ENCODE data around the gene RAD50.
"Not testable (repeated sequence)": the region's sequence is repeated elsewhere in the genome, so short reads cannot be mapped to it uniquely, and the experiment has no call there.

The RAD50 gene

DNA sequence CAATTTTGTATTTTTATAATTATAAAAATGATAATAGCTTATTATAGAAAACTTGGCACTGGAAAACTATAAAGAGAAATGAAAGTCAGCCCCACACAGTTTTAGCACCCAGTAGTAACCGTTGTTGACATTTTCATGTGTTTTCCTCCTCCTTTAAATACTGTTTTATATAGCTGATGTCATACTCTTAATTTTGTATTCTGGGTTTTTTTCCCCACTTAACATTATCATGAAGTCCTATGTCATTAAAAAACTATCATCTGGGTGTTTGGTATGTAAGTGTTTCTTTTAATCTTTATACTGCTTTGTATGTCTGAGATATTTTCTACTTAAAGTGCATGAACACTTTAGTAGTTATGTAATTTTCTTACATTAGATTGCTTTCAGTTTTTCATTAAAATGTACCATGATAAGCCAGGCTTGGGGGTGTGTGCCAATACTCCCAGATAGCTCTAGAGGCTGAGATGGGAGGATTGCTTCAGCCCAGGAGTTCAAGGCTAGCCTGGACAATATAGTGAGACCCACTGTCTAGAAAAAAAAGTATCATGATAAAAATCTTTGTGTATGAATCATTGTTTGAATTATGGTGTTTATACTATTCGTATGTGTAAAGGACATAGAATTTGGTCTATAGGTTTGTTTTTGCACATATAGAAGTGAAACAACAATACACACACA lies 2.7 kb downstream of the RAD50 start:
- FAIRE-seq, result no peak

DNA sequence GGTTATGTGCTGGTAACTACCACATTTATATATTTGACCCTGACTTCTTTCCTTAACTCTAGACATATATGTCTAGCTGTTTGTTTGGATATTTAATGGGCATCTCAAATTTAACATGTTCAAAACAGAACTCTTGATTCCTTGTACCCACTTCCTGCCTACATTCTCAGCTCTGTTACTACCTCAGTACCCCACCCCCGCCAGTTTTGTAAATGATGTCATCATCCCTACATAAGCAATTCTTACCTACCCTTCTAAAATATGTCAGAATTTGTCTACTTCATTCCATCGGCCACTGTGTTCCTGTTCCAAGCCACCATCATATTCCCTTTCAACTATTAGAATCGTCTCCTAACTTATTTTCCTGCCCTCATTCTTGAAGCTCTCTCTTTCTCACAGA lies 4.8 kb downstream of the RAD50 start:
- no peak for FAIRE-seq

DNA sequence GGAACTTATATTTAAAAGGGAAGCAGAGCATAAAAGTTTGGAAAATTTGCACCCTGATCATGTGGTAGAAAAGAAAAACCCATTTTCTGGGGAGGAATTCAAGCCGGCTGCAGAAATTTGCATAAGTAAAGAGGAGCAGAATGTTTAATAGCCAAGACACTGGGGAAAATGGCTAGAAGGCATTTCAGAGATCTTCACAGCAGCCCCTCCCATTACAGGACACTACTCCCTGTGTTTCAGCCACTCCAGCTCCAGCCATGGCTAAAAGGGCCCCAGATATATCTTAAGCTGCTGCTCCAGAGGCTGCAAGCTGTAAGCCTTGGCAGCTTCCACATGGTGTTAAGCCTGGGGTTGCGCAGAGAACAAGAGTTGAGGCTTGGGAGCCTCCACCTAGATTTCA lies 7.8 kb downstream of the RAD50 start:
- not testable (repeated sequence) for FAIRE-seq

DNA sequence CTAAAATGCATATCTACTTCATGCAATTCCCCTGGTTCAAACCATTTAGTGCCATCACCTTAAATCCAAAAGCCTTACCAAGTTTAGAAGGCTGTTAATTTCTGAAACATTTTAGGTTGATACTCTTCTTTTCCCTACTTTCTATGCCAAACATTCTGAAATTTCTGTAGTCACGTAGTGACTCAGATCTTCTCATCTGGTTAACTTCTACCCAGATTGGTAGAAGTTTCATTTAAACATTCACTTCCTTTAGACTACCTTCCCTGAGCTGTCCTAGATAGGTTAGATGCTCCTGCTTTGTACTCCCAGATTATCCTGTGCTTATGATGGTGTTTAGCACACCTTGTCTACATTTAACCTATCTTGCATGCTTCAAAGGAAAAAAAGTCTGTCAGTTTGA lies 9.9 kb downstream of the RAD50 start:
- FAIRE-seq, result no peak

DNA sequence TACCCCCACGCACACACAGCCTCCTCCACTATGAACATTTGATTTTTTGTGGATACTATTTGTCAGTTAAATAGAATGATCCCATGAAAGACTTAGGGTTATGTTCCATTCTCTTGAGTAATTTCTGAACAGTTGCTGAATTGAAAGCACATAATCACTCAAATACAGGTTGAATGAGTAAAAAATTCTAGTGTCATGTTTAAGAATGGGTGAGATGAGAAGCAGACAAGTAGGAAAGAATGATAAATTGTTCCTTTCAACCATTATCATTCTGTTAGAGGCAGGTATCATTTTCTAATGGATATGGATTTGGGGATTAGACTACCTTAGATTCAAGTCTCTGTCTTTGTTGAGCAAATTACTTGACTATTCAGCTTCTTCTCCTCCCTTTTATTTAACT lies 19.3 kb downstream of the RAD50 start:
- no peak for FAIRE-seq

DNA sequence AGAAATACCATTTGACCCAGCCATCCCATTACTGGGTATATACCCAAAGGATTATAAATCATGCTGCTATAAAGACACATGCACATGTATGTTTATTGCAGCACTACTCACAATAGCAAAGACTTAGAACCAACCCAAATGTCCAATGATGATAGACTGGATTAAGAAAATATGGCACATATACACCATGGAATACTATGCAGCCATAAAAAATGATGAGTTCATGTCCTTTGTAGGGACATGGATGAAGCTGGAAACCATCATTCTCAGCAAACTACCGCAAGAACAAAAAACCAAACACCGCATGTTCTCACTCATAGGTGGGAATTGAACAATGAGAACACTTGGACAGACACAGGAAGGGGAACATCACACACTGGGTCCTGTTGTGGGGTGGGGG lies 27.8 kb downstream of the RAD50 start:
- not testable (repeated sequence) for FAIRE-seq

DNA sequence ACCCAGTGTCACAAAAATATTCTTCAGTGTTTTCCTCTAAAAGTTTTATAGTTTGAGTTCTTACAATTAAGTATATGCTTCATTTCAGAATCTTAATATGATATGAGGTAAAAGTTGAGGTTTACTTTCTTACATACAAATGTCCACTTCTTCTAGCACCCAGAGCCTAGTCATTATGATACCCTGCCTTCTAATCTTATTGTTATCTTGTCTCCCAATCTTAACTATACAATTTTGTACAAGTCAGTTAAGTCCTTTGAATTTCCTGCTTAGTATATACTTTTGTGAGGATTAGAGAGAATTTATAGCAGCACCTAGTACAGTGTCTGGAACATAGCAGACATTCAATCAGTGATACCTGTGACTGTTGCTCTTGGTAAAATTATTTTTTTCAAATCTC lies 29.3 kb downstream of the RAD50 start:
- FAIRE-seq, result no peak

DNA sequence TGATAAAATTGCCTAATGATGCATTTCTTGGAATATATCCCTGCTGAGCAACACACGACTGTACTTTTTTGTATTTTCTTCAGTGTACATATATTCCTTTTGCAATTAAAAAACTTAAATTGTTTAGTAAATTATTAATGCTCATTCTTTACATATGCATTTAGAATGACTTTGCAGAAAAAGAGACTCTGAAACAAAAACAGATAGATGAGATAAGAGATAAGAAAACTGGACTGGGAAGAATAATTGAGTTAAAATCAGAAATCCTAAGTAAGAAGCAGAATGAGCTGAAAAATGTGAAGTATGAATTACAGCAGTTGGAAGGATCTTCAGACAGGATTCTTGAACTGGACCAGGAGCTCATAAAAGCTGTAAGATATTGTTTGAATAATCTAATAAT lies 32.7 kb downstream of the RAD50 start:
- no peak for FAIRE-seq

DNA sequence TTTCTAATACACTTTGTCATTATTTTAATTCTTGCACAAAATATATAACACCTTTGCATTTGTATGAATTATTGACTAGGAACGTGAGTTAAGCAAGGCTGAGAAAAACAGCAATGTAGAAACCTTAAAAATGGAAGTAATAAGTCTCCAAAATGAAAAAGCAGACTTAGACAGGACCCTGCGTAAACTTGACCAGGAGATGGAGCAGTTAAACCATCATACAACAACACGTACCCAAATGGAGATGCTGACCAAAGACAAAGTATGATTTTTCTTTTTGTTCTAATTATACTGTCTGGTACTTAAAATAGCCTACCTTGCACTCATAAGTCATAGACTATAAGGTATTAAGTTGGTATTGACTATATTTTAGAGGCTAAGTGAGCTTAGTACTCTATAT lies 34.4 kb downstream of the RAD50 start:
- no peak for FAIRE-seq

DNA sequence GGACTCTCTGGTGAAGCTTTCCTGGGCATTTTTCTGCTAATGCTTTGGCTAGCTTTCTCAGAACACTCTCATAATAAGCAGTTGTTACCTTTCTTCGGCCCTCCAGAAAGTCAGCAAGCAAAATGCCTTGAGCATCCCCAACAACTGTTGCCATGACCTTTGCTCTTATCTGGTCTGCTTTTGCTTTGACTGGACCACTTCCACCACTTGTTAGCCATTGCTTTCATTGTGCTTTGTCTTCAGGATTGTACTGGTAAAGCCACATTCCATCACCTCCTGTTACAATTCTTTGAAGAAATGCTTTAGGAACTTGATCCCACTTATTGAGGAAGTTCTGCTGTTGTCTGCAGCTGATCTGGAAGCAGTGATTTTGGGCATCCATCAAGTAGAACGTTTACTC lies 35.7 kb downstream of the RAD50 start:
- FAIRE-seq, result no peak

DNA sequence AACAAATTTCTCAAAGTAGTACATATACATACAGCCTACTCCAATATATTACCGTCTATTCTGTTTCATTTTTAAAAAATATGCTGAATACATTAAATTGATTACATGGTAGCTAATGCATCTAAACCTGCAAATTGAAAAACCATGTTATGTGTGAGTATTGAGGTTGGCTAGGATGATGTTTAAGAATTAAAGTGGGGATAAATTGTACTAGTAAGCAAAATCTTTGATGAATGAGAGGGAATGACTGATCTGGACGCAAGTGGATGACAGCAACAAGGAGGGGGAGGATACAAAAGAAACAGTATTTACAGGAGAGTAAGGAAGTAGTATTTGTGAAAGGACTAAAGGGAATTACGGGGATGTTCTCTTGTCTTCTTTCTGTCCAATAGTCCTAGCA lies 37.4 kb downstream of the RAD50 start:
- FAIRE-seq, result no peak

DNA sequence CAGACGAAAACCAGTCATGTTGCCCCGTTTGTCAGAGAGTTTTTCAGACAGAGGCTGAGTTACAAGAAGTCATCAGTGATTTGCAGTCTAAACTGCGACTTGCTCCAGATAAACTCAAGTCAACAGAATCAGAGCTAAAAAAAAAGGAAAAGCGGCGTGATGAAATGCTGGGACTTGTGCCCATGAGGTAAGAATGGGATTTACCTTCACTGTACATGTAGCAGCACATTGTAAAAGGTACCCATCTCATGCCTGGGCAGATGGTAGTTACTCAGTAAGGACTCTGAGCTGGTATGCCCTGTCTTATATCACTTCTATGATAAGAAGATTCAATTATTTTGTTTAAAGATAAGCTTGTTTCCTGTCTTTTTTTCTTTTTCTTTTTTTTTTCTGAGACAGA lies 38.8 kb downstream of the RAD50 start:
- no peak for FAIRE-seq

DNA sequence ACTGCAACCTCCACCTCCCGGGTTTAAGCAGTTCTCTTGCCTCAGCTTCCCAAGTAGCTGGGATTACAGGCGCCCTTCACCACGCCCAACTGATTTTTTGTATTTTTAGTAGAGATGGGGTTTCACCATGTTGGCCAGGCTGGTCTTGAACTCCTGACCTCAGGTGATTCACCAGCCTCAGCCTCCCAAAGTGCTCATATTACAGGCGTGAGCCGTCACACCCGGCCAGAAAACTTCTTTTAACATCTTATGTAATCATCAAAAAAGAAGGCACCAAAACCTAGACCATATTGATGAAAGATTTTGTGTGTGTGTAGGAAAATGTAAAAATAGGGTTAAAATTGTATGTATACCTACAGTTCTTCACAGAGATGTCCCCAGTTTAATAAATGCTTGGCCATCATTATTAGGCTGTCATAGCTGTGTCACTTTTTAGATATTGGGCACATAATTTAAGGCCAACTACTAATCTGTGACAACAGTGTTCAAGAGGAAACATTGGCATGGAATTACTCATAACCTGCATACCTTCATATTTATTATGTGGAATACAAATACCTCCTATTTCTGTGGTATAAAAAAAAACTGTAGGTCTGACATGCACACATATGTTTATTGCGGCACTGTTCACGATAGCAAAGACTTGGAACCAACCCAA lies 44.4 kb downstream of the RAD50 start:
- no peak for FAIRE-seq

DNA sequence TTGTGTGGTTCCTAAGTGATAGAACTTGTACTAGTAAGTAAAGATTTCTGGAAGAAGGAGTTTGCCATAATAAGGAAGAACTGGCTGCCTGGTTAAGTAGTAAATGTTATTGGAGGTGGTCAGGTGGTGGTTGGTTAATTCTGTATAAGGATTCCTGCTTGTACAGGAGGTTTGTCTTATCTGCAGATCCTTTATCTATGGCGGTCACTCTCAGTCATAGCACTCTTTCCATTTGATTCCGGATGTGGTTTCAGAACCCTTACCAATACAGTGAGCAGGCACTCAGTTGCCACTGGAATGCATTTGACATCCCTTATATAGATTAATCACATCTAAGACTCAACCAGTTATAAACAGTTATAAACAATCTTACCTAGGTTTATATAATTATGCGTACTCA lies 50.3 kb downstream of the RAD50 start:
- FAIRE-seq, result no peak

DNA sequence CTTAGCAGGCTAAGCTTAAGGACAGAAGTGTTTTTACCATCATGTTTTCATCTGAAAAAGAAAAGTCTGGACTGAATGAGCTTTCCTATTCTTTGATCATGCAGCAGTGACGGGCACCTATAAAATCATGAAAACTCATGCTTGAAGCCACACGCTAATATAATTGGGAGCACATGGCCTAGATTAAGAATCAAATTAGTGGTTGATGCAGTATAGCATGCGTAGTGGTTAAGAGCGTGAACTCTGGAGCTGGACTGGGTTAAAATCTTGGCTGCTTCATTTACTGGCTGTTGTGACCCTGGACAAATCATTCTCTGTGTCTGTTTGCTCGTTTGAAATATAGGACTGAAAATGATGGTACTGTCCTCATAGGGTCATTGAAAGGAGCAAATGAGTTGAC lies 51.3 kb downstream of the RAD50 start:
- no peak for FAIRE-seq

DNA sequence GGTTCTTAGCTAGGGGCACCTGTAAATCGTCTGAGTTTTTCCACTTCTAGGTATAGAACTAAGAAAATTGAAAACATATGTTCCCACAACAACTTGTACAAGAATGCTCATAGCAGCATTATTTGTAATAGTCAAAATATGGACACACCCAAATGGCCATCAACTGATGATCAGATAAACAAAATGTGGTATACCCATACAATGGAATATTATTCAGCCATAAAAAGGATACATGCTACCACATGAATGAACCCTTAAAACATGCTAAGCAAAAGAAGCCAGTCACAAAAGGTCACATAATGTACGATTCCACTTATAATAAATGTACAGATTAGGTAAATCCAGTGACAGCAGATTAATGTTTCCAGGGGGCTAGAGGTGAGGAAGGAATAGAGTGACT lies 55.2 kb downstream of the RAD50 start:
- FAIRE-seq, result no peak

DNA sequence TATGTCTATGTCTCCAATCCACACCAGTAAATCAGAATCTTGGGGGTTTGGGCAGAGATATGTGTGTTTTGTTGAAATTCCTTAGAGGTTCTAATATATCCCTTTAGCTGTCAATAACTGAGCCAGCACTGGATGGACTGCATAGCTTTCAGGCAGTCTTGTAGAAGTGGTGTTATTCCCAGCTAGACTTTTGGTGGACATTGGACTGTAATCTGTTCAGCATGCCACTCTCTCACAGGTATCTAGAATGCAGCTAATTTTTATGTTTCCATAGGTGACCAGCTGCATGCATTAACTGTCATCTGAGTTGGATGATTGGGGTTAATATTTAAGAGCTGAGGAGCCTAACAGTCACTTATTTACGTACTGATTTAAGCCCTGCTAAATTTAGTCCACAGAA lies 56.1 kb downstream of the RAD50 start:
- no peak for FAIRE-seq

DNA sequence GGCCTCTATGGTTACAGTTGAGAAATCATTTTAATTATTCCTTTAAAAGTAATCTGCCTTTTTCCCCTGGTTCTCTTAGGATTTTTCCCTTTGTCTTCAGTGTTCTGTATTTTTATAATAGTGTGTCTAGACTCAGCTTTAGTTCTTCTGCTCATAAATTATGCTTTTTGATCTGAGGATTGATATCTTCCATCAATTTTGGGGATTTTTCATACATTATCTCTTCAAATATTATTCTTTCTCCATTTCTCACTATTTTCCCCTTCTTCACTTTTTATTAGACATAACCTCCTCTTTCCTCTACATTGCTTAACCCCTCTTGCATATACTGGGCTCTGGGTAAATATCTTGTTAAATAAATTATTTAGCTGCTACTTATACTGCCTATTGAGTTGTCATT lies 64.9 kb downstream of the RAD50 start:
- FAIRE-seq, result no peak

DNA sequence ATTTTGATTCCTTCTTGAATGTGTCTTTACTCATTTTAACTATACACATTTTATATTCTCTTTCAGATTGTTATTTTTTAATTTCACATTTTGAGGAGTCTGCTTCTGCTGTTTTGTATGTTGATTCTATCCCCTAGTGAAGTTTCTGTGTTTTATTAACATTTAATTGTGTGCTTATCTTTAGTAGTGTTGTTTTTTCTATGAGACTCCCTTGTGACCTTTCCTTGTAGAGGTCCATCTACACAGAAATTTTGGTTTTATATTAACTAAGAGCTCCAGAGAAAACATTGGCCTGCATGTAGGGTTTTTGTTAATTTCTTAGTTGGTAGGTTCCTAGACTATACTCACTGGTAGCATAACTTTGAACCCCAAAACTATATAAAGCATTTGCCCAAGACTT lies 65.8 kb downstream of the RAD50 start:
- FAIRE-seq, result no peak

DNA sequence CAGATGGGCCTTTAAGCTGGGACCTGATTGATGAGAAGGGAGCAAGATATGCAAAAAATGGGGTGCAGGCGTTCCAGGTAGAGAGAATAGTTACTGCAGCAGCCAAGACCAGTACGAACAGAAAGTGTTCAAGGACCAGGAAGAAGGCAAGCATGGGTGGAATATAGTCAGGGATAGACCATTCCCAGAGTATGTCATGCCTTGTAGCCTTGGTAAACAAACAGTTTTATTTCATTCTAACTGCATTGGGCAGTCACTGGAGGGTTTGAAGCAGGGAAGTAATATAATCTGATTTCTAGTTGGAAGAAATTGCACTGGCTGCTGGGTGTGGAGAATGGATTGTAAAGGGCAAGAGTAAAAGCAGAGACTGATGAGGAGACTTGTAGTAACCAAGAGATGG lies 70.7 kb downstream of the RAD50 start:
- FAIRE-seq, result no peak

DNA sequence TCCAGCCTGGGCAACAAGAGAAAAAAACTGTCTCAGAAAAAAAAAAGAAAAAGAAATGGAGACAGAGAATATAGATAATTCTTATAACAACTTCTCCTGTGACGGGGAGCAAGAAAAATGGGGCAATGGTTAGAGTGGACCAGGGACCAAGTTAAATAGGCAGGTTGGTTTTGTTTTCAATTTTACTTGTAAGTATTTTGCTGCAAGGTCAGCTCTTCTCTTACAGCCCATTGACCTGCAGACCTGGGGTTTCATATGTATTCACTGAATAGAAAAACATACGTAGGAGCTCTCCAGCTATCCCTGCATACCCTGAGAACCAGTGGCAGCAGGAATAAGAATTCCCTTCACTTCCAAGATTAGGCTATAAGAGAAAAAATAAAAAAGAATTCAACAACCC lies 72.0 kb downstream of the RAD50 start:
- FAIRE-seq, result no peak

DNA sequence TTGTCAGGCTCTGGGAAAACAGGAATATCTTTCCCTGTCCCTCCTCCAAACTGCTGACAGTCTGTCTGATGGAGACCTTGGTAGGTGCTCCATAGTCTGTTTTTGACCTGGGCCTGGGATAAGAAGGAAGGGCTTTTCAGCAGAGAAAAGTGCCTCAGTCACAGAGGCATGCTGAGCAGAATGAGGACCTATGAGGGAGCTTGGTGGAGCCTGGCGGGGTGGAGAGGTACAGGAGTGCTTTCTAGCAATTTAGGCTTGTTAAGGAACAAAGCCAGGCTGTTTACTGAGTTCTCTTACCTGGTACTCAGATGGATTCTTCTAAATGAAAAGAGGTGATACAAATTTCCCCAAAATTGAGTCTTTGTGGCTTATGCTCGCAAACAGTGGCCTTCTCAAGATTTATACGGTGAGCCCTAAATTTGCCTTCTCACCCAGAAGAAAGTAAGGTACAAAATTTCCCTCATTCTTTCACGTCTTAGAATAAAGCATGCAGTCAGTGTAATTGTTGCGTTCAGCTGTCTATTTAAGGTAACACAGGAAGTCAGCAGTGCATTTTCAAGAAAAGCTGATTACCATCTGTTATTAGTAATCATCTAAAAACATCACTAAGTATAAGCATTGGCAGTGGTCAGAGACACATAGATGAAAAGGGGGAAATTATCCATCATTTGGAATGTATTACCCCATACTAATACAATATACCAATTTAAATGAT lies 72.6 kb downstream of the RAD50 start:
- FAIRE-seq, result no peak

DNA sequence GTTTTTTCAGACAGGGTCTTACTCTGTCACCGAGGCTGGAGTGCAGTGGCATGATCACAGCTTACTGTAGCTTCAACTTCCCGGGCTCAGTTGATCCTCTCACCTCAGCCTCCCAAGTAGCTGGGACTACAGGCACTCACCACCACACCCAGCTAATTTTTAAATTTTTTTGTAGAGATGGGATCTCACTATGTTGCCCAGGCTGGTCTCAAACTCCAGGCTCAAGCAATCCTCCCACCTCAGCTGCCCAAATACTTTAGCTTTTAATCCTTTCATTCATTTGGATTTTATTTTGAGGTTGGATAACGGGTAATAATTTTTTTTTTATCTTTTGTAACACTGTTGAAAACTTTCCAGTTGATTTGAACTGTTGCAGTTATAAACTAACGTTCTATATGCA lies 76.8 kb downstream of the RAD50 start:
- peak; percentile 12 for FAIRE-seq

DNA sequence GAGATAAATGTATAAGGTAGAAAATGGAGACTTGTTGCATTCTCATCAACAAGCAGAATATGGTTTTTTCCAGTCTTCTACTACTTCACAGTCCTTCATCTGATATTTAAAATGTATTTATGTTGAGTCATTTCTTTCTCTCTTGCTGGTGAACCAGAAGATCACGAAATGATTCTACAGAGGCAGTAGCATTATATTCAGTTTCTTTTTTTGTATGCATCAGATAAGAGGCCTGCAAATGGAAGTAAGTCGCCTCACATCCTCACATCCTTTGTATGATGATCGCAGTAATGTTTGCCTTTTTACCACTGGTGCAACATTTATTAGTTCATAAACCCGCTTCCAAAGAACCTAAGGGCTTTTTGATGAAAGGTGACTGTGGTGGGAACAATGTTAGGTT lies 79.1 kb downstream of the RAD50 start:
- FAIRE-seq, result no peak
